GF-D8 (cell line): ENCODE results near the gene GOPC.

Experiments
- DNase-seq: peaks from one replicate; lab custom pipeline; 2025; lab: John Stamatoyannopoulos, UW

The GOPC gene

GRCh38 chr6:117514655-117515054 lies 87.7 kb downstream of the GOPC start:
- DNase-seq = no peak

- DNase-seq = no peak
Measured at GRCh38 chr6:117513778-117514365, 88.4 kb downstream of the GOPC start.

DNA sequence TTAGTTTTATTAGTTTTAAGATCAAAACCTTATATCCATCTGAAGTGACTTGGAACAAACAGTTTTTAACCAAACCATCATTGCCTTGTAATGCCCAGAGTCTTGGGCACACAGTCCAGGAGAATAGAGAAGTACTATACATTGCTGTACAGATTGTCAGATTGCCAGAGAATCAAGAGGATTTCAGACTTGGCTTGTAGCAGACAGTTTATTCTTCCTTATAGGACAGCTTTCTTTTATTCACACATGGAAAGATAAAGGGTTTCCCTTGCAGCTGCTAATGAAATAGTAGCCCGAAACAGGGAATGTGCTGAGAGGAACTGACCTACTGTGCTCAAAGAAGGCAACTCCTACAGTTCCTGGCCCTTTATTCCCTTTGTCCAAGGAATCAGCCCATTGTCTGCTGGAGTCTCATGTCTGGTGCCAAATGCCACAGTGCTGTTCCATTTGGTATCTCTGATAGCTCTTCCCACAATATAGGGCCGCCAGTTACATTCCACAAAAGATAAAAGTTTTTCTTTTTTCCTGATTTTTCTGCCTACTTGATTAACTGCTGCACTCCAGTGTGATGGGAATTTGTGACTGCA lies 89.2 kb downstream of the GOPC start:
- no peak for DNase-seq

DNA sequence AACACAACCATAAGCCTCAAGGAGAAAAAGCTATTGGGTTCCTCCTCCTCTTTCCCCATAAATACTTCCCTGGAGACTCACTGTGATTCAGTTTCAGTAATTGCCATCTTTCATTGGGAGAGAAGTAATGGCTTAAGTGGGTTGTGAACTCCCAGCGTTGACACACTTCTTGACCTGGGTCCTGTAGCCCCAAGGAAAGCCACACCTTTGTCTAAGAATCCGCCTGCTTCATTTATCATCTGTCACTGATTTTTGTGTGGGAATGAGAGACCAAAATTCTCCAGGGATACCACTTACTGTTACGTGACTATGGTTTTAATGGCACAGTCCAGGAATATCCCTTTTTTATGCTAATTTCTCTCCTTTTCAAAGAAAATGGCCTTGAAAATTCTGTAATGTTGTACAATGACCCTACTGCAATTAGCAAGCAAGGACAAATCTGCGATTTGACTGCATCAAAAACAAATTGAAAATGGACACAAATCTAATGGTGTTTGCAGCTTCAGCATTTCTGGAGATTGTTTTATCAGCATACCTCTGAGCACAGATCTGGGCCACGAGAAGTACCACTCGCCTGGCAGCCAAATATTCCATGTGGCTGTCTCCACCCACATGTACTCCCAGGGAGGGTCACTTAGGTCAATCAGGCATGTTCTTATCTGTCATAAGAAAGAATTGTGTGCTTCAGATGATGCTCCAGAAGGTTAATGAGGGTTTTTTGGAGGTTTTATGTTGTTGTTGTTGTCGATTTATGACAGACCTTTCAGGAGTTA lies 90.1 kb downstream of the GOPC start:
- no peak for DNase-seq
